Lower leg skin (tissue), 3 donors: Measurements from ENCODE around the gene POLR3B.

Source experiments
- CTCF ChIP-seq, 3 donors: fragments of 450-650 bp; IDR thresholded peaks; one replicate each; pipeline ENCODE4 v1.5.1; 2016; ENCODE audit warnings: antibody characterized with exemption in 3 of 3, mild to moderate bottlenecking in 3 of 3, moderate library complexity in 2 of 3
- POLR2A ChIP-seq, 2 donors: fragments of 450-650 bp; IDR thresholded peaks; one replicate each; pipeline ENCODE4 v1.6.1; 2016 to 2017; ENCODE audit warnings: antibody characterized with exemption in 2 of 2, mild to moderate bottlenecking in 1 of 2, moderate library complexity in 1 of 2

- TF ChIP-seq CTCF (IDR thresholded peaks at IDR 0.05), result no peak
- TF ChIP-seq POLR2A (IDR thresholded peaks at IDR 0.05), result no peak
Observed at GRCh38 chr12:106423291-106423690, 65.7 kb downstream of the POLR3B start.
